DOHH2 (cell line): ENCODE measurements around the gene FASN.

ENCODE experiments used
- CTCF ChIP-seq: fragments of 200-600 bp; sonication (generic); IDR thresholded peaks from one replicate; pipeline ENCODE4 v1.5.1; 2014; ENCODE audit warnings: antibody characterized with exemption, mild to moderate bottlenecking, low read depth, low read length; ENCODE audit not compliant: poor library complexity, severe bottlenecking
- EZH2phosphoT487 ChIP-seq: fragments of 200-600 bp; sonication (generic); IDR thresholded peaks from 2 replicates; pipeline ENCODE4 v1.6.1; 2017; ENCODE audit warnings: borderline replicate concordance, mild to moderate bottlenecking, antibody characterized with exemption, low read length, moderate library complexity, mixed read lengths

- no peak for TF ChIP-seq CTCF
- TF ChIP-seq EZH2phosphoT487 = no peak
Observed at GRCh38 chr17:82065193-82065637, 32.8 kb downstream of the FASN start.
